ENCODE data around the gene HOXA4. TPM values are rescaled to one million over a fixed set of nuclear protein-coding genes. Genes with fewer than 3 reads are reported as not detected.

HOXA4 gene
- total RNA-seq, 1 donor from 2014 or later: 0.40 TPM

DNA sequence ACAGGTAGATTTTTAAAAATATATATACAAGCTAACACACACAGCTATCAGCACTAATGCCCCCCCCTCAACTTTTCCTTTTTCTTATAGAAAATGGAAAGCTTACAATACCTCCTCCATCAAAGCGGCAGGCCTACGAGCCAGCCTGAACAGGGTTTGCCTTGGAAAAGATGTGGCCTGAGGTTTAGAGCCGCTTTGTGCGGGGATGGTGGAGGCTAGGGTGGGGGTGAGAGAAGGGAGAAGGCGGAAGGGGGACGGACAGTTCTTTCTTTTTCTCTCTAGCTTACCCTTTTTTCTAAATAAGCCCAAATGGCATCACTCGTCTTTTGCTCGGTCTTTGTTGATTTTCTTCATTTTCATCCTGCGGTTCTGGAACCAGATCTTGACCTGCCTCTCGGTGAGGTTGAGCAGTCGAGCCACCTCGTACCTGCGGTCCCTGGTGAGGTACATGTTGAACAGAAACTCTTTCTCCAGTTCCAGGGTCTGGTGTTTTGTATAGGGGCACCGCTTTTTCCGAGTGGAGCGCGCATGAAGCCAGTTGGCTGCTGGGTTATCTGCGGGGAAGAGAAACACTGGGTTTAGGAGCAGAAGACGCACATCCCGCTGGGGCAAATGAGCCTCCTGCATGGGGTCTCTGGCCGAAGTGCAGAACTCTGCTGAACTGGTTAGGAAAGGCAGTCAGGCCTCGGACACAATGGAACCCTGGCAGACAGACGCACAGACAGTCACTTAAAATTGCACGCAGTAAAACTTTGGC lies 32.9 kb upstream of the HOXA4 start:
- DNase-seq: no peak
- H3K4me3 Mint-ChIP-seq: no peak overlapping the region
- CTCF ChIA-PET: interaction anchor here (0.6 to 3.6 kb wide), 7 partner anchors 14 to 1303 kb away, joined by 3 to 94 read pairs (median 4); no protein-coding TSS in a partner anchor
- POLR2A ChIA-PET: interaction anchor here (1.5 kb wide), 1 partner anchor 25 kb away, joined by 3 read pairs; no protein-coding TSS in a partner anchor
- H3K9me3 Mint-ChIP-seq: no peaks in the 10 kb centered on the region
- peaks cover 66% of the 10 kb centered on the region for H3K27me3 Mint-ChIP-seq
- ATAC-seq (ENCODE audit: low read depth): no peak
- no peaks in the 10 kb centered on the region for H3K36me3 Mint-ChIP-seq (ENCODE audit: low read depth)
- peaks cover 19% of the 10 kb centered on the region for H3K4me1 Mint-ChIP-seq
- peak overlapping the region; percentile 57 for H3K27ac Mint-ChIP-seq
- intact Hi-C loops (cut with micrococcal nuclease): loop anchor here (1.0 to 5.0 kb wide), 7 partner anchors 25 to 1011 kb away; partner anchors contain the start of genes HOXA1, NFE2L3 and SNX10
- TF ChIP-seq, protein P1, sequence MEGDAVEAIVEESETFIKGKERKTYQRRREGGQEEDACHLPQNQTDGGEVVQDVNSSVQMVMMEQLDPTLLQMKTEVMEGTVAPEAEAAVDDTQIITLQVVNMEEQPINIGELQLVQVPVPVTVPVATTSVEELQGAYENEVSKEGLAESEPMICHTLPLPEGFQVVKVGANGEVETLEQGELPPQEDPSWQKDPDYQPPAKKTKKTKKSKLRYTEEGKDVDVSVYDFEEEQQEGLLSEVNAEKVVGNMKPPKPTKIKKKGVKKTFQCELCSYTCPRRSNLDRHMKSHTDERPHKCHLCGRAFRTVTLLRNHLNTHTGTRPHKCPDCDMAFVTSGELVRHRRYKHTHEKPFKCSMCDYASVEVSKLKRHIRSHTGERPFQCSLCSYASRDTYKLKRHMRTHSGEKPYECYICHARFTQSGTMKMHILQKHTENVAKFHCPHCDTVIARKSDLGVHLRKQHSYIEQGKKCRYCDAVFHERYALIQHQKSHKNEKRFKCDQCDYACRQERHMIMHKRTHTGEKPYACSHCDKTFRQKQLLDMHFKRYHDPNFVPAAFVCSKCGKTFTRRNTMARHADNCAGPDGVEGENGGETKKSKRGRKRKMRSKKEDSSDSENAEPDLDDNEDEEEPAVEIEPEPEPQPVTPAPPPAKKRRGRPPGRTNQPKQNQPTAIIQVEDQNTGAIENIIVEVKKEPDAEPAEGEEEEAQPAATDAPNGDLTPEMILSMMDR (IDR thresholded peaks at IDR 0.05): no peak

DNA sequence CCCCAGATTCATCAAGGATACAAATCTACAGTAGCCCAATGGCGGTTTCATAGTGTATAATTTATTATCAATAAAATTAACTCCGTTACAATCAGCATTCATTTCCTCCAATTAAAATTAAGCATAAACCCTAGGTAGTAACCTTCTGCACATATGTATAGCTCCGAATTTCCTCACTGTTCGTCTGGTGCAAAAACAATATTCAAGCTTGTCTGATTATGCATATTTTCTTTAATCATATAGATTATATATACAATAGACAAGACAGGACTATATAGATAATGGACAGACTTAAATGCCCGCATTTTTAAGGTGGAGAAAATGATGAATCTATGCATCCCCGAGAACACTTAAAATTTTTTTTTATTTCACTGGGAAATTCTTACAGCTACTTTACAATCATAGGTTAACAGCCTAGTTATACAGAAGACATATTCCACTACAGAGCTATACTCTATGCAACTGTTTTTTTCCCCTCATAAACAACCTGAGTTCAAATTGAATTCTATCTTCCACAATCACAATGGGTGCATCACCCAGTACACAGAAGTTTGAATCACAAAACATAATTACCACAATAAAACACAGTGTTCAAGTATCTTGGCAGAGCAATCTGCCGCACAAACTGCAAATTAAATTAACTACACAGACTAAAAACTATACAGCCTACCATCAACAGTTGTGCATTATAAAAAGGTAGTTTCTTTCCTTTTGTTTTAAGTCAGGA lies 32.2 kb upstream of the HOXA4 start:
- H3K27me3 Mint-ChIP-seq: peaks cover 68% of the 10 kb centered on the region
- ChIA-PET POLR2A (interaction anchor here (1.5 kb wide), 1 partner anchor 26 kb away, joined by 3 read pairs; no protein-coding TSS in a partner anchor), CTCF (interaction anchor here (0.6 to 3.6 kb wide), 11 partner anchors 14 to 1302 kb away, joined by 3 to 94 read pairs (median 4); no protein-coding TSS in a partner anchor)
- TF ChIP-seq, protein P1 (IDR thresholded peaks at IDR 0.05): no peak
- no peaks in the 10 kb centered on the region for H3K36me3 Mint-ChIP-seq (ENCODE audit: low read depth)
- peak overlapping the region; percentile 4 for H3K27ac Mint-ChIP-seq
- intact Hi-C loops (cut with micrococcal nuclease): loop anchor here (2.0 to 5.0 kb wide), 6 partner anchors 34 to 1010 kb away; partner anchors contain the start of genes HOXA1, NFE2L3 and SNX10
- no peaks in the 10 kb centered on the region for H3K9me3 Mint-ChIP-seq
- no peak overlapping the region for H3K4me3 Mint-ChIP-seq
- peaks cover 24% of the 10 kb centered on the region for H3K4me1 Mint-ChIP-seq
- DNase-seq: no peak
- no peak for ATAC-seq (ENCODE audit: low read depth)

DNA sequence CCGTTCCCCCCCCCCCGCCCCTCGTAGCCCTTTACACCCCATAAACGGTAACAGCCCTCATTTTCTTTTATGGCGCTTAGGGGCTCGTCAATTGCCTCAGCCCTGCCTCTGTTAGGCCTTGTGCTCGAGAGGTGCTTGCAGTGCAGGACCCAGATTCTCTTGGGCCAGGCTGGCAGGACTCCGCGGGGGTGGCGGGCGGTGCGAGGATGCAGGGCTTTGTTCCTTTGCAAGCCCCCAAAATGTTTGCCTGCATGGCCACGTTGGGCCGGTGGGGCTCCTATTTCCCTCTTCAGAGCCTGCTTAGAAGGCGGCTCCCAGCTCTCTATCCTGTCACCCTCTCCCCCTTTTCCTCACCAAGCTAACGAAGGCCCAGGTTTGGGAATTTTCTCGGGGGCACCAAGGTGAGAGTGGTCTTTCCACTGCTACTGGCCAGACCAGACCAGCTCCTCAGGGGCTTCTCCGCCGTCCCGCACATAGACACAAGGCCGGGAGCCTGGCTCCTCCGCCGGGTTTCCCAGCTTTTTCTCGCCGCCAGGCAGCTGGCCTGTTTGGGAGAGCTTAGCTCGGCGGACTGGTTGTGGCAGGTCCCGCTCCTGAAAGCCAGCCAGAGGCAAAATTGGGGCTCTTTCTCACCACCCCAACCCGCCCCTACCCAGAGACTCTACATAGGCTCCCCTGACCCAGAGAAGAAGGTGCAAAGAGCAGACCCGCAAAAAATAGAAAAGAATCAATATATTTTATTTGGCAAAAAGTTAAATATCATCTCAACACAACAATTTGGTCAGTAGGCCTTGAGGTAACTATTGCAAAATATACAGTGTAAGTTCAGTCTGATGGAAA lies 31.4 kb upstream of the HOXA4 start:
- peaks cover 70% of the 10 kb centered on the region for H3K27me3 Mint-ChIP-seq

DNA sequence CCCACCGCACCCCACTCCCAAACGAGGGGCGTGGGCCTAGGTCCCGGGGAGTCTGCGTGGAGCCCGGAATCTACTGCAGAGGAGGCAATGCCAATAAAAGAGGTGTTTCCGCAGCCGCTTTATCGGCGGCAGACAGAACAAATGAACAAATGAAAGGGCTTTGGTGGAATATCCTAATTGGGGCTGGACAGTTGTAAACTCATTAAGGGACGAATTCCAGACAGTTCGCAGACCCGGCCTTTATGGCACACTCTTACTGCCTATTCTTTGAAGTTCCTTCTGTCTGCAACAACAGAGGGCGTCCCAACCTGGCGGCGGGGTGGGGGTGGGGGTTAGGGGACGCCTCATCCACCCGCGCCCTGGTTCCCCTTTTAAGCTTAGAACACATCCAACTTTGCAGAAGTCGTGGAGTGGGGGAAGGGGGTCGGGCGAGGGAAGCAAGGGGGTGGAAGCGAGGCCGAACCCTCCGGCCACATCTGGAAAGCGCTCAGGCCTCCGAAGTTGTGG lies 30.7 kb upstream of the HOXA4 start:
- Mint-ChIP-seq H3K27ac (no peak overlapping the region), H3K9me3 (no peaks in the 10 kb centered on the region), H3K4me1 (peaks cover 30% of the 10 kb centered on the region), H3K36me3 (ENCODE audit: low read depth) (no peaks in the 10 kb centered on the region), H3K27me3 (peaks cover 68% of the 10 kb centered on the region), H3K4me3 (peak overlapping the region; percentile 75)
- no peak for DNase-seq
- ATAC-seq (ENCODE audit: low read depth): peak; percentile 26
- ChIA-PET CTCF (interaction anchor here (0.6 to 3.6 kb wide), 37 partner anchors 11 to 1312 kb away, joined by 3 to 94 read pairs (median 4); no protein-coding TSS in a partner anchor), POLR2A (interaction anchor here (0.6 to 1.7 kb wide), 5 partner anchors 10 to 1298 kb away, joined by 4 to 6 read pairs (median 4); no protein-coding TSS in a partner anchor)
- TF ChIP-seq, protein P1 (IDR thresholded peaks at IDR 0.05): peak; percentile 14
- intact Hi-C loops (cut with micrococcal nuclease): loop anchor here (1.0 to 5.0 kb wide), 18 partner anchors 11 to 1902 kb away; partner anchors contain the start of genes HOXA1, NFE2L3 and SNX10

More for the DNA sequence above, 31.4 kb upstream of the HOXA4 start:
- peak; percentile 14 for DNase-seq
- Mint-ChIP-seq H3K4me3 (no peak overlapping the region), H3K36me3 (ENCODE audit: low read depth) (no peaks in the 10 kb centered on the region), H3K27ac (no peak overlapping the region), H3K4me1 (peaks cover 26% of the 10 kb centered on the region), H3K9me3 (no peaks in the 10 kb centered on the region)
- intact Hi-C loops (cut with micrococcal nuclease): loop anchor here (1.0 to 5.0 kb wide), 19 partner anchors 12 to 1903 kb away; partner anchors contain the start of genes HOXA1, NFE2L3 and SNX10
- TF ChIP-seq, protein P1 (IDR thresholded peaks at IDR 0.05): no peak
- CTCF ChIA-PET: interaction anchor here (0.8 to 3.6 kb wide), 15 partner anchors 15 to 1297 kb away, joined by 3 to 94 read pairs (median 4); no protein-coding TSS in a partner anchor
- no peak for ATAC-seq (ENCODE audit: low read depth)
- POLR2A ChIA-PET: interaction anchor here (1.5 to 1.7 kb wide), 2 partner anchors 26 to 480 kb away, joined by 3 to 6 read pairs; no protein-coding TSS in a partner anchor

Data from activated B cell treated with CpG ODN at 0.5 μM for 24 hours (primary cell).